H1 (cell line): ENCODE measurements around the gene GALNTL6. TPM values are rescaled to one million over a fixed set of nuclear protein-coding genes. Genes with fewer than 3 reads are reported as not detected.

ENCODE experiments used
- E2F6 ChIP-seq: IDR thresholded peaks from 2 replicates; pipeline ENCODE4 v1.6.1; 2012; ENCODE audit warnings: inconsistent platforms
- EGR1 ChIP-seq: IDR thresholded peaks from 2 replicates; pipeline ENCODE4 v1.6.1; 2011; ENCODE audit warnings: low read depth, low read length, borderline replicate concordance
- TEAD4 ChIP-seq: IDR thresholded peaks from 2 replicates; pipeline ENCODE4 v1.6.1; 2012; ENCODE audit warnings: low read depth, low read length, inconsistent platforms, mixed read lengths
- USF2 ChIP-seq: IDR thresholded peaks from 2 replicates; pipeline ENCODE4 v1.6.1; 2011; ENCODE audit warnings: low read length, improper control_type of control experiment
- polyA plus RNA-seq, 7 experiments: library from polyadenylated mRNA; depleted of rRNA in 3 of 7; stranded (reverse) in 5 of 7; unstranded in 2 of 7; fragments of >200 nt in 5 of 7; fragments of 200-250 nt in 2 of 7; gene quantifications; 1 replicate in 5 of 7; 2 replicates in 1 of 7; 4 replicates in 1 of 7; pipeline versions ENCODE4 v1.2.1 to v1.2.3, GENCODE V29; 2011 to 2013; ENCODE audit warnings: missing spikeins in 2 of 7, mixed read lengths in 2 of 7
- total RNA-seq: library from RNA; stranded (reverse); fragmentation: NEBNext Ultra II Directional; extraction: Animal tissue kit (Norgen Biotek cat#: 25700); gene quantifications from 2 replicates; pipeline ENCODE4 v1.2.1, GENCODE V29; 2021
- TF ChIP-seq, protein P1 (sequence below), 3 experiments: IDR thresholded peaks; 1 replicate in 2 of 3; 2 replicates in 1 of 3; pipeline versions ENCODE4 v1.5.1 to v1.6.1; 2011; ENCODE audit warnings: low read length in 3 of 3, mild to moderate bottlenecking in 3 of 3, inconsistent platforms in 2 of 3, low read depth in 1 of 3, moderate library complexity in 1 of 3; ENCODE audit not compliant: insufficient read depth in 1 of 3; ENCODE audit errors: control extremely low read depth in 1 of 3
- TF ChIP-seq, protein P2 (sequence below): fragments of 300-600 bp; sonication (generic); IDR thresholded peaks from 2 replicates; pipeline ENCODE4 v1.7.1; 2012; ENCODE audit warnings: low read length, moderate library complexity, mild to moderate bottlenecking, inconsistent platforms; ENCODE audit not compliant: insufficient replicate concordance

GALNTL6 gene
- total and polyA plus RNA-seq, 2 of the 8 experiments (the other 6 are each of a cell fraction or from before 2014, with no cell fraction given), result 0.03 to 0.32 TPM

DNA sequence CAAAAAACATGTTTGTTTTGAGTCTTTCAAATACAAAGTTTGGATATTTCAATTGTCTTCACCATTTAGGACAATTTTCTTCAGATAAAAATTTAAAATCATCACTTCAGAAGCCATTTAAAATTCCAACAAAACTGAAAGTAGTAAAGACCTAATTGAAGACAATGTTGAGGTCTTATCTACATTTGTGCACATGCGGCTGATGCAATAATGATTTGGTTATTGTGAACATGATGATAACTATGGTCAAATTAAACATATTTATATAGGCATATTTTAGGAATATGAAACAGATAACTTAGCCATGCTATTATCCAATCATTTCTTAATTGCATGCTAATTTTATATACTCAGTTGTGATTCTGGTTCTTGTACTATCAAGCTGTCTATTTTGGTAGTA lies 407.5 kb downstream of the GALNTL6 start (continued):
- TF ChIP-seq USF2, result no peak
- TF ChIP-seq, protein P1, sequence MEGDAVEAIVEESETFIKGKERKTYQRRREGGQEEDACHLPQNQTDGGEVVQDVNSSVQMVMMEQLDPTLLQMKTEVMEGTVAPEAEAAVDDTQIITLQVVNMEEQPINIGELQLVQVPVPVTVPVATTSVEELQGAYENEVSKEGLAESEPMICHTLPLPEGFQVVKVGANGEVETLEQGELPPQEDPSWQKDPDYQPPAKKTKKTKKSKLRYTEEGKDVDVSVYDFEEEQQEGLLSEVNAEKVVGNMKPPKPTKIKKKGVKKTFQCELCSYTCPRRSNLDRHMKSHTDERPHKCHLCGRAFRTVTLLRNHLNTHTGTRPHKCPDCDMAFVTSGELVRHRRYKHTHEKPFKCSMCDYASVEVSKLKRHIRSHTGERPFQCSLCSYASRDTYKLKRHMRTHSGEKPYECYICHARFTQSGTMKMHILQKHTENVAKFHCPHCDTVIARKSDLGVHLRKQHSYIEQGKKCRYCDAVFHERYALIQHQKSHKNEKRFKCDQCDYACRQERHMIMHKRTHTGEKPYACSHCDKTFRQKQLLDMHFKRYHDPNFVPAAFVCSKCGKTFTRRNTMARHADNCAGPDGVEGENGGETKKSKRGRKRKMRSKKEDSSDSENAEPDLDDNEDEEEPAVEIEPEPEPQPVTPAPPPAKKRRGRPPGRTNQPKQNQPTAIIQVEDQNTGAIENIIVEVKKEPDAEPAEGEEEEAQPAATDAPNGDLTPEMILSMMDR (IDR thresholded peaks at IDR 0.05; ENCODE audit: control extremely low read depth in 1 of 3, insufficient read depth in 1 of 3, low read depth in 1 of 3, low read length in 3 of 3), result no peak
- no peak for TF ChIP-seq TEAD4
- TF ChIP-seq EGR1, result no peak
- TF ChIP-seq E2F6, result no peak
- TF ChIP-seq, protein P2, sequence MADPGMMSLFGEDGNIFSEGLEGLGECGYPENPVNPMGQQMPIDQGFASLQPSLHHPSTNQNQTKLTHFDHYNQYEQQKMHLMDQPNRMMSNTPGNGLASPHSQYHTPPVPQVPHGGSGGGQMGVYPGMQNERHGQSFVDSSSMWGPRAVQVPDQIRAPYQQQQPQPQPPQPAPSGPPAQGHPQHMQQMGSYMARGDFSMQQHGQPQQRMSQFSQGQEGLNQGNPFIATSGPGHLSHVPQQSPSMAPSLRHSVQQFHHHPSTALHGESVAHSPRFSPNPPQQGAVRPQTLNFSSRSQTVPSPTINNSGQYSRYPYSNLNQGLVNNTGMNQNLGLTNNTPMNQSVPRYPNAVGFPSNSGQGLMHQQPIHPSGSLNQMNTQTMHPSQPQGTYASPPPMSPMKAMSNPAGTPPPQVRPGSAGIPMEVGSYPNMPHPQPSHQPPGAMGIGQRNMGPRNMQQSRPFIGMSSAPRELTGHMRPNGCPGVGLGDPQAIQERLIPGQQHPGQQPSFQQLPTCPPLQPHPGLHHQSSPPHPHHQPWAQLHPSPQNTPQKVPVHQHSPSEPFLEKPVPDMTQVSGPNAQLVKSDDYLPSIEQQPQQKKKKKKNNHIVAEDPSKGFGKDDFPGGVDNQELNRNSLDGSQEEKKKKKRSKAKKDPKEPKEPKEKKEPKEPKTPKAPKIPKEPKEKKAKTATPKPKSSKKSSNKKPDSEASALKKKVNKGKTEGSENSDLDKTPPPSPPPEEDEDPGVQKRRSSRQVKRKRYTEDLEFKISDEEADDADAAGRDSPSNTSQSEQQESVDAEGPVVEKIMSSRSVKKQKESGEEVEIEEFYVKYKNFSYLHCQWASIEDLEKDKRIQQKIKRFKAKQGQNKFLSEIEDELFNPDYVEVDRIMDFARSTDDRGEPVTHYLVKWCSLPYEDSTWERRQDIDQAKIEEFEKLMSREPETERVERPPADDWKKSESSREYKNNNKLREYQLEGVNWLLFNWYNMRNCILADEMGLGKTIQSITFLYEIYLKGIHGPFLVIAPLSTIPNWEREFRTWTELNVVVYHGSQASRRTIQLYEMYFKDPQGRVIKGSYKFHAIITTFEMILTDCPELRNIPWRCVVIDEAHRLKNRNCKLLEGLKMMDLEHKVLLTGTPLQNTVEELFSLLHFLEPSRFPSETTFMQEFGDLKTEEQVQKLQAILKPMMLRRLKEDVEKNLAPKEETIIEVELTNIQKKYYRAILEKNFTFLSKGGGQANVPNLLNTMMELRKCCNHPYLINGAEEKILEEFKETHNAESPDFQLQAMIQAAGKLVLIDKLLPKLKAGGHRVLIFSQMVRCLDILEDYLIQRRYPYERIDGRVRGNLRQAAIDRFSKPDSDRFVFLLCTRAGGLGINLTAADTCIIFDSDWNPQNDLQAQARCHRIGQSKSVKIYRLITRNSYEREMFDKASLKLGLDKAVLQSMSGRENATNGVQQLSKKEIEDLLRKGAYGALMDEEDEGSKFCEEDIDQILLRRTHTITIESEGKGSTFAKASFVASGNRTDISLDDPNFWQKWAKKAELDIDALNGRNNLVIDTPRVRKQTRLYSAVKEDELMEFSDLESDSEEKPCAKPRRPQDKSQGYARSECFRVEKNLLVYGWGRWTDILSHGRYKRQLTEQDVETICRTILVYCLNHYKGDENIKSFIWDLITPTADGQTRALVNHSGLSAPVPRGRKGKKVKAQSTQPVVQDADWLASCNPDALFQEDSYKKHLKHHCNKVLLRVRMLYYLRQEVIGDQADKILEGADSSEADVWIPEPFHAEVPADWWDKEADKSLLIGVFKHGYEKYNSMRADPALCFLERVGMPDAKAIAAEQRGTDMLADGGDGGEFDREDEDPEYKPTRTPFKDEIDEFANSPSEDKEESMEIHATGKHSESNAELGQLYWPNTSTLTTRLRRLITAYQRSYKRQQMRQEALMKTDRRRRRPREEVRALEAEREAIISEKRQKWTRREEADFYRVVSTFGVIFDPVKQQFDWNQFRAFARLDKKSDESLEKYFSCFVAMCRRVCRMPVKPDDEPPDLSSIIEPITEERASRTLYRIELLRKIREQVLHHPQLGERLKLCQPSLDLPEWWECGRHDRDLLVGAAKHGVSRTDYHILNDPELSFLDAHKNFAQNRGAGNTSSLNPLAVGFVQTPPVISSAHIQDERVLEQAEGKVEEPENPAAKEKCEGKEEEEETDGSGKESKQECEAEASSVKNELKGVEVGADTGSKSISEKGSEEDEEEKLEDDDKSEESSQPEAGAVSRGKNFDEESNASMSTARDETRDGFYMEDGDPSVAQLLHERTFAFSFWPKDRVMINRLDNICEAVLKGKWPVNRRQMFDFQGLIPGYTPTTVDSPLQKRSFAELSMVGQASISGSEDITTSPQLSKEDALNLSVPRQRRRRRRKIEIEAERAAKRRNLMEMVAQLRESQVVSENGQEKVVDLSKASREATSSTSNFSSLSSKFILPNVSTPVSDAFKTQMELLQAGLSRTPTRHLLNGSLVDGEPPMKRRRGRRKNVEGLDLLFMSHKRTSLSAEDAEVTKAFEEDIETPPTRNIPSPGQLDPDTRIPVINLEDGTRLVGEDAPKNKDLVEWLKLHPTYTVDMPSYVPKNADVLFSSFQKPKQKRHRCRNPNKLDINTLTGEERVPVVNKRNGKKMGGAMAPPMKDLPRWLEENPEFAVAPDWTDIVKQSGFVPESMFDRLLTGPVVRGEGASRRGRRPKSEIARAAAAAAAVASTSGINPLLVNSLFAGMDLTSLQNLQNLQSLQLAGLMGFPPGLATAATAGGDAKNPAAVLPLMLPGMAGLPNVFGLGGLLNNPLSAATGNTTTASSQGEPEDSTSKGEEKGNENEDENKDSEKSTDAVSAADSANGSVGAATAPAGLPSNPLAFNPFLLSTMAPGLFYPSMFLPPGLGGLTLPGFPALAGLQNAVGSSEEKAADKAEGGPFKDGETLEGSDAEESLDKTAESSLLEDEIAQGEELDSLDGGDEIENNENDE, result no peak
